Mononuclear cell (primary cell): ENCODE measurements around the gene SASS6. TPM values are rescaled to one million over a fixed set of nuclear protein-coding genes. Genes with fewer than 3 reads are reported as not detected.

ENCODE experiments used
- H3K27me3 ChIP-seq: 2 replicates; pipeline ENCODE4 v1.6.0; 2011; ENCODE audit warnings: low read length, control low read depth; ENCODE audit not compliant: insufficient read depth
- H3K4me1 ChIP-seq: 2 replicates; pipeline ENCODE4 v1.5.1; 2011; ENCODE audit warnings: mild to moderate bottlenecking, low read length, control low read depth; ENCODE audit not compliant: insufficient read depth
- H3K4me3 ChIP-seq: 2 replicates; pipeline ENCODE4 v1.5.1; 2011; ENCODE audit warnings: mild to moderate bottlenecking, low read length, moderate library complexity
- H3K9me3 ChIP-seq: 2 replicates; pipeline ENCODE4 v1.5.1; 2011; ENCODE audit warnings: low read depth, mild to moderate bottlenecking, control low read depth, low read length
- total RNA-seq: library from RNA; depleted of rRNA; stranded (reverse); fragments of >200 nt; gene quantifications from one replicate; pipeline ENCODE4 v1.2.3, GENCODE V29; 2012

SASS6 gene, protein sequence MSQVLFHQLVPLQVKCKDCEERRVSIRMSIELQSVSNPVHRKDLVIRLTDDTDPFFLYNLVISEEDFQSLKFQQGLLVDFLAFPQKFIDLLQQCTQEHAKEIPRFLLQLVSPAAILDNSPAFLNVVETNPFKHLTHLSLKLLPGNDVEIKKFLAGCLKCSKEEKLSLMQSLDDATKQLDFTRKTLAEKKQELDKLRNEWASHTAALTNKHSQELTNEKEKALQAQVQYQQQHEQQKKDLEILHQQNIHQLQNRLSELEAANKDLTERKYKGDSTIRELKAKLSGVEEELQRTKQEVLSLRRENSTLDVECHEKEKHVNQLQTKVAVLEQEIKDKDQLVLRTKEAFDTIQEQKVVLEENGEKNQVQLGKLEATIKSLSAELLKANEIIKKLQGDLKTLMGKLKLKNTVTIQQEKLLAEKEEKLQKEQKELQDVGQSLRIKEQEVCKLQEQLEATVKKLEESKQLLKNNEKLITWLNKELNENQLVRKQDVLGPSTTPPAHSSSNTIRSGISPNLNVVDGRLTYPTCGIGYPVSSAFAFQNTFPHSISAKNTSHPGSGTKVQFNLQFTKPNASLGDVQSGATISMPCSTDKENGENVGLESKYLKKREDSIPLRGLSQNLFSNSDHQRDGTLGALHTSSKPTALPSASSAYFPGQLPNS
- 1.8 TPM for total RNA-seq

DNA sequence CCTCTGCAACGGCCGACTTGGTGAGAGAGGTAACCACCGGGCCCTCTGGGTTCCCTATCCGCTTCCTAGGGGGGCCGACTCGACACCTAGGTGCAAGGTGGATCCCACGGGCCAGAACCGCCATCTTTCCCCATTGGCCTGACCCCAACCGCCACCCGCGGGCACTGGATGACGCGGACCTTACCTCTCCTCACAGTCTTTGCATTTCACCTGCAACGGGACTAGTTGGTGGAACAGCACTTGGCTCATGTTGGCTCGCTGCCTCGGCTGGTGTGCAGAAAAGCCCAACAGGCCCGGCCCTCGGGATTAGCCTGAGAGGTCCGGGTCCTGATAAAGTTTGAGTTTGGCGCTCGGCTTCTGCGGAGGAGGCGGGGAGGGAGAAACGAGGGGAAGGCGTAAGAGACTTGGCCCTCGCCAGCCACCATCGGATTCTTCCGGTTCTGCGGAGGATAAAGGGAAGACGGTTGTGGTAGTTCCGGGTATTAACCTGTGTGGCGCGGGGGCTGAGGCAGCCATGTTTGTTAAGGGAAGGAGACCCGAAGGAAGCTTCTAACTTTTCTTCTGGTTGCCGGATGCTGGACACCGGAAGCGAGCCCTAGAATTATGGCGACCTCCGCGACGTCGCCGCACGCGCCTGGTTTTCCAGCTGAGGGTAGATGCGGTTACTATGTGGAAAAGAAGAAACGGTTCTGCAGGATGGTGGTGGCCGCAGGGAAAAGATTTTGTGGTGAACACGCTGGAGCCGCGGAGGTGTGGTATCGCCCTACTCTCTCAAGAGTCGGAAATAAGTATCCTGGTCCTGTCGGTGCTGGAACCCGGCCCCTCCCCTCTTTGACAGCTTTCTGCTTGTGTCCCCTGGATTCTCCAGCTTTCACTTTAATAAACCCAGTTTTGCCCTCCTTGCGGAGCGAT is at the start of gene SASS6, which contains the start of gene TRMT13:
Gene SASS6 (minus strand): TSS at position 365 of the 912 bp plus-strand sequence. CDS start 116 bp downstream, at position 249.
Gene TRMT13 (plus strand): TSS at position 598 of the 912 bp plus-strand sequence. CDS start 6 bp downstream, at position 604.
- Histone ChIP-seq H3K27me3 (no peaks in the 10 kb centered on the region), H3K4me3 (peak within 1 kb of the TSS; percentile 78), H3K4me1 (peaks cover 18% of the 10 kb centered on the region), H3K9me3 (no peaks in the 10 kb centered on the region)

DNA sequence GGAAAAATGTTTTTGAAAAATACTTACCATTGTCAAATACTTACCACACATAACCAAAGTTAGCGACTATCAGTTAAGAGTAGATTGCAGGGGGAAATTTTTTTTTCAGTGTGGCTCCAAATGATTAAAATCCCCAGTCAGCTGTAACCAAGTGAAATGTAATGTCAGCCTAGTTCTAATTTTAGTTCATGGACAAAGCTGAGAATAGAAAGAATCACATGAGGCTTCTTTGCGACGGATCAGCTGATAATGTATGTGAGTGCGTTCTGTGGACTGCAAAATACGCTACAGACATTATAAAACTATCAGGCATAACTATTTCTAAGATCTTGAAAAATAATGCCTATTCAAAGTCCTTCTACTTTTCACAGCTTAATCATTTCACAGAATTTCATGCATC is 45.4 kb upstream of the SASS6 start, which contains the start of gene LRRC39:
Gene LRRC39 (minus strand): TSS at position 166 of the 400 bp plus-strand sequence. CDS start 9,740 bp downstream, outside the sequence.
- no peaks in the 10 kb centered on the region for H3K9me3 ChIP-seq
- no peaks in the 10 kb centered on the region for H3K27me3 ChIP-seq
- no peaks in the 10 kb centered on the region for H3K4me1 ChIP-seq
- no peak within 1 kb of the TSS for H3K4me3 ChIP-seq

DNA sequence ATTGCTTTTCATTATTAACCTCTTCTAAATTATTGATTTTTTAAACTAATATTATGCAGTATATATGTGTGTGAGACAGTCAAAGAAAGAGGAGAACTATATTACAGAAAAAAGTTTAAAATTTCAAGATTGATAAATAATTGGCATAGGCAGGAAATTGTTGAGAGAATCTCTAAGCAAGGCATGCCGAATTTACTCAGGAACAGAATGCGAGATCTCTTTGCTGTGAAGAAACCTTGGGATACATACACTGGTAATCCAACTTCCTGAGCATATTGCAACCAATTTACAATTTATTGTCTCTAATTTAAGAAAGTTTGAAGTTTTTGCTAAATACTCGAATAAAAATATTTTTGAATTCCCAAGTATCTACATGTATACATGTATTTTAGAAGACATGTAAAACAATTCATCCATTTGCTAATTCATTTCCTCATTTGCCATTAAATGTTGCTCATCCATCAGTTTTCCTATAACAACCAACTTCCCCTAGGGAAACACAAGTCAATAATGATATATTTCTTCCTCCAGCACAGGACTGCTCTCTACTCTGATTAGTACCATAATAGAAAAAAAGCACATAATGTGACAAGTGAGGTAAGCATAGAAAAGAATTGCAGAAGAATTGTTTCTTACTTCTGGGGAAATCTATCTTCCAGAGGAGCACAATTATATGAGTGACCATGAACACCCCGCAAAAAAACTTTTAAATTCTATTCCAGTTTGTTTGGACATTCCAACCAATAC is 44.7 kb upstream of the SASS6 start:
- H3K4me3 ChIP-seq = no peak overlapping the region
- no peaks in the 10 kb centered on the region for H3K9me3 ChIP-seq
- no peaks in the 10 kb centered on the region for H3K4me1 ChIP-seq
- no peaks in the 10 kb centered on the region for H3K27me3 ChIP-seq

DNA sequence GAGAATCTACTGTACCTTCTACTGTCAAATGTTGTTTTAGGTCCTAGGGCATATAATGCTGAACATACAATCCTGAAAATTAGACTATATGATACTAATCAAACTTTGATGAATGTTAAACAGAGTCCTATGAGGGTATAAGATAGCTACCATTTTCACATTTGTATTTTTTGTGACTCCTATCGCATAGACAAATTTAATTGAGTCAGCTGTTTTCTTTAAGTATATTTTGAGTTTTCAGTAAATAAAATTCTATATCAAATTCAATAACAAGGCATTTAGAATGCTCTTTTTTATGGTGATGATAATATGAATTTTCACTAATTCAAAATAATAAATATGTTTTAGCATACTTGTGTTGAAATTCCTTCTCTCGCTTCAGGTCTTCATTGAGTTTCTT is 35.3 kb upstream of the SASS6 start:
- H3K9me3 ChIP-seq = no peaks in the 10 kb centered on the region
- H3K4me1 ChIP-seq = no peaks in the 10 kb centered on the region
- H3K27me3 ChIP-seq = no peaks in the 10 kb centered on the region
- H3K4me3 ChIP-seq = no peak overlapping the region

DNA sequence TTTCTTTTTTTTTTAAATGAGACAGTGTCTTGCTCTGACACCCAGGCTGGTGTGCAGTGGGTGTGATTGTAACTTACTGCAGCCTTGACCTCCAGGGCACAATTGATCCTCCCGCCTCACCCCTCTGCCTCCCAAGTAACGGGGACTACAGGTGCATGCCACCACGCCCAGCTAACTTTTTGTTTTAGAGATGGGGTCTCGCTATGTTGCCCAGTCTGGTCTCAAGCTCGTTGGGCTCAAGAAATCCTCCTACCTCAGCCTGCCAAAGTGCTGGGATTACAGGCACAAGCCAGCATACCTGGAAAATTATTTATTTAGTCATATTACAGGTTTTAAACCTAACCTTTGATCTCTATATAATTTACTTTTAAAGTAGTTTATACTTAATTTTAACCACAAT is 32.0 kb upstream of the SASS6 start:
- Histone ChIP-seq H3K4me3 (no peak overlapping the region), H3K27me3 (no peaks in the 10 kb centered on the region), H3K4me1 (no peaks in the 10 kb centered on the region), H3K9me3 (no peaks in the 10 kb centered on the region)

DNA sequence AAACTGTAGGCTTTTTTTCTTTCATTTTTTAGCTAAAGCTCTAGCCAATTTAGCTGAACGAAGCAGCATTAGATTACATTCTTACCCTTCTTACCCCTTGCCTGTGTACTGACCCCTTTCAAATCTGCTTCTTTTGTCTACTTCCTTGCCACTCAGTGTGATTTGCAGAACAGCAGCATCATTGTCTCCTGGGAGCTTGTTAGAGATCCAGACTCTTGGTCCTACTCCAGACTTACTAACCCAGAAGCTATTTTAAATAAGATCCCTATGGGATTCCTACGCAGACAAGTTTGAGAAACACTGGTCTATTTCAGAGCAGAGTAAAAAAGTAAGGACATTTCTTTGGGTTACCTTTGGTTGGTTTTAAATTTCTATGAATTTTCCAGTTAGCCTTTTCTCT is 31.5 kb upstream of the SASS6 start:
- no peaks in the 10 kb centered on the region for H3K27me3 ChIP-seq
- no peaks in the 10 kb centered on the region for H3K9me3 ChIP-seq
- H3K4me3 ChIP-seq = no peak overlapping the region
- H3K4me1 ChIP-seq = no peaks in the 10 kb centered on the region

DNA sequence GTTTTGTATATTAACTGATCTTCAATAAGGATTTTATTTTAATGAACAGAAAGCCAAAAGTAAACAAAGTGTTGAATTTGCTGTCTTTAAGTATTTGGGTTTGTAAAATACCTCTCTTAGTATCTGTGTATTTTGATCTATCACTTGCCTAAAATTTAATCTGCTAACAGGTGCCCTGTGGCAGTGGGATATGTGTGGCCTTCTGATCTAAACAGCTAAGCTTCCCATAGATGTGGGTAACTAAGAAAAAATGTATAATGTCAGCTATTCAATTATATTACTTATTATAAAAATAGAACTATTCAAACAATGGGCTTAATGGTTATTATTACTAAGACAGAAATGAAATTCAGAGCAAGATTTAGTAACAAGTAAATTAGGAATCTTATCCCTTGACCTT is 30.2 kb upstream of the SASS6 start:
- H3K27me3 ChIP-seq = no peaks in the 10 kb centered on the region
- no peaks in the 10 kb centered on the region for H3K4me1 ChIP-seq
- no peaks in the 10 kb centered on the region for H3K9me3 ChIP-seq

DNA sequence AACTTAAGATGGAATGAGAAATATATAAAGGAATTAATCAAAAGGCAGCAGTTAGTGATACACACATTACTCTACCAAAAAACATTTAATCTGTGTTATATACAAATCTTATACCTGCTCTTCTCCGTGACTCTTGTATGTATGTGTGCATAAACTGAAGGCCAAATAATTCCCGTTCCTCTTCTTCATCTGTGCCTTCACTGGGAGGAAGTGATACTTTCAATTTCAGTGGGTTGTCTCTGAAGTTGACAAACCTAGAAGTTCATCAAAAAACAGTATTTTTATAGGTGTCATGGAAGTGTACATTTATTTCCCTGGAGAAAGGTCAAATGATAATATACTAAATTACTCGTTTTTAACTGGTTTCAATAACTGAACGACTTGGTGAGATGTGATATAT is 19.5 kb upstream of the SASS6 start:
- no peaks in the 10 kb centered on the region for H3K27me3 ChIP-seq
- no peaks in the 10 kb centered on the region for H3K9me3 ChIP-seq
- H3K4me3 ChIP-seq = no peak overlapping the region
- no peaks in the 10 kb centered on the region for H3K4me1 ChIP-seq

More for the DNA sequence above, 30.2 kb upstream of the SASS6 start:
- H3K4me3 ChIP-seq = no peak overlapping the region

DNA sequence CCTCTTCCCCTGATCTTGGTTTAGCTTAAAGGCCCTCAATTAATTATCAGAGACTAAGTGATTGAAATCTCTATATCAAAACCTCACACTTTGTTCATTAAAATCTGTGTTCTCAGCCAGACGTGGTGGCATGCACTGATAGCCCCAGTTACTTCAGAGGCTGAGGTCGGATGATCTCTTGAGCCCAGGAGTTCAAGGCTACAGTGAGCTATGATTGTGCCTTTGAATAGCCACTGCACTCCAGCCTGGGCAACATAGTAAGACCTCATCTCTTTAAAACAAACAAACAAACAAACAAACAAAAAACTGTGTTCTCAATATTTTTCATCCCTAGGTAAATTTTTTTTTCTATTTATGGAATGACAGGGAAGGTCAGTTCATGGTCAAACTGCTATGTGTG is 18.9 kb upstream of the SASS6 start:
- no peaks in the 10 kb centered on the region for H3K9me3 ChIP-seq
- no peaks in the 10 kb centered on the region for H3K4me1 ChIP-seq
- H3K27me3 ChIP-seq = no peaks in the 10 kb centered on the region
- H3K4me3 ChIP-seq = no peak overlapping the region

DNA sequence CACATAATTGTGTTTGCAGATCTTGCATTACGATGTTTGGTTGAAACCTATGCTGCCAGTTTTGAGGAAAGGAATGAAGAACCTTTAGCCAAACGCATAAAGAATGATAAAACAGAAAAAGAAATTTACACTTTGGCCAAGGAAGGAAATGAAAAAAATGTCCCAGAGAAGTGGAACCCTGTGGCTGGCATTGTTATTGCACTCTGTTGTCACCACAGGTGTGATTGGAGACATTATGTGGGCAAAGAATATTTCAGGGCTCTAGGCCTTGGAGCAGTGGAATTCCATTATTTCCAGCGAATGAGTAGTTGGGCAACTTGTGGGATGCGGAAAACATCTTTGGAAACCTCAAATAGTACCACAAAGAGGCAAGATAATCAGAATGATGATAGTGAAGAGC is 15.1 kb upstream of the SASS6 start:
- Histone ChIP-seq H3K4me1 (no peaks in the 10 kb centered on the region), H3K9me3 (no peaks in the 10 kb centered on the region), H3K4me3 (no peak overlapping the region), H3K27me3 (no peaks in the 10 kb centered on the region)

DNA sequence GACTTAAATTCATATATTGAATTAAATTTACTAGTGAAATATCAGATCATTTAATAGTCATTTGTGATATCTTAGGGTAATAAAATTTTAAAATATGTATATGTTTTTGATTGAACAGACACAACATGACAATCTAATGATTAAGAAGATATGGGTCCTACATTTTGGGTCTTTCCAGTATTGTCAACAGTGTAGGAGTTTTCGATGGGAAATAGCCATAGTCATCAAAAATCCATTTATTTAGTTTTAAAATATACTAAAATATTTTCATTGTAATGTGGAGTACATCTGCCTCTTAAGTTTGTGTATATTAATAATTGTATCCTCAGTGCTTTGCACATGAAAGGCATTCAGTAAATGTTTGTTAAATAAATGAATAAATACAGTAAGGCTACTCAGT is 14.2 kb upstream of the SASS6 start:
- Histone ChIP-seq H3K27me3 (no peaks in the 10 kb centered on the region), H3K4me3 (no peak overlapping the region), H3K4me1 (no peaks in the 10 kb centered on the region), H3K9me3 (no peaks in the 10 kb centered on the region)

DNA sequence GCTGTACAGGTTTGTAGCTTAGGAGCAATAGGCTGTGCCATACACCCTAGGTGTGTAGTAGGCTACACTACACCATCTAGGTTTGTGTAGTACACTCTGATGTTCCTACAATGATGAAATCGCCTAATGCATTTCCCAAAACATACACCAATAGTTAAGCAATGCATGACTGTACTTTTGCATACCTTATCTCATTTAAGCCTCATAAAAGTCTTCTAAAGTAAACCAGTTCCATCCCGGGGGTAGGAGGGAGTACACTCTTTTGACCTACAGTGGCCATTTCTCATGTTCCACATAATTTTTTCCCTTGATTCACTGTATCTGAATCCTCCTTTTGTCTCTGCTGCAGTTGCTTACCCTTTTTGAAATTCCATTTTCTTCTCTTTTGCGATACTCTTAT is 12.4 kb upstream of the SASS6 start:
- no peak overlapping the region for H3K4me3 ChIP-seq
- no peaks in the 10 kb centered on the region for H3K27me3 ChIP-seq
- H3K4me1 ChIP-seq = no peaks in the 10 kb centered on the region
- no peaks in the 10 kb centered on the region for H3K9me3 ChIP-seq

DNA sequence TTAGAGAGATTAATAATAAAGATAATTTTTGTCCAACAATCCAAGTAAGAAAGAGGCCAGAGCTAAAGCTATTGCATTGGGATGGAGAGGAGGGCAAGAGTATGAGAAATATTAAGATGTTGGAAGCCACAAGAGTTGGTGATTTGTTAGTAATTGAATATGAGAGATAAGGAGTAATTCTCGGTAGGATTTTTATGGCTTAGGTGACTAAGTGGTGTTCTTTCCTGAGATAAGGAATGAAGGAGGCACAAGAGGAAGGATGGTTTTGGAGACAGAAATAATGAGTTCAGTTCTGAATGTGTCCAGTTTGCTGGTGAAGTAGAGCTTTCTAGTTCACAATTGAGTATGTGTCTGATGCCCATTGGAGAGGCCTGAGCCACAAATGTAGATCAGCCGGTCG is 9.6 kb upstream of the SASS6 start:
- no peak overlapping the region for H3K4me3 ChIP-seq
- H3K27me3 ChIP-seq = no peaks in the 10 kb centered on the region
- H3K9me3 ChIP-seq = no peaks in the 10 kb centered on the region
- no peaks in the 10 kb centered on the region for H3K4me1 ChIP-seq

DNA sequence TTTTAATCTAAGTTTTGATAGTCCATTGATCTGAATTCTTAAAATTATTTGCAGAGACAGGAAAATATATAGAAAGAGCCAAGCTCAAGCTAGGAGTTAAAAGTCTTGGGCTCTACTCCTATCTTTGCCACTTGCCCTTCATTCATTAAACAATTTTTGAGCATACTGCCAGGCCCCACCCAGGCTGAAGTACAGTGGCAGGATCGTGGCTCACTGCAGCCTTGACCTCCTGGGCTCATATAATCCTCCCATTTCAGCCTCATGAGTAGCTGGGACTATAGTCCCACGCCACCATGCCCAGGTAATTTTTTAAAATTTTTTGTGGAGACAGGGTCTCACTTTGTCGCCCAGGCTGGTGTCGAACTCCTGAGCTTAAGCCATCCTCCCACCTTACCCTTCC is 8.5 kb upstream of the SASS6 start:
- no peaks in the 10 kb centered on the region for H3K4me1 ChIP-seq
- H3K27me3 ChIP-seq = no peaks in the 10 kb centered on the region

More for the DNA sequence above, 8.5 kb upstream of the SASS6 start:
- no peaks in the 10 kb centered on the region for H3K9me3 ChIP-seq
- H3K4me3 ChIP-seq = no peak overlapping the region
